Ureter (tissue), 1 donor: Measurements from ENCODE around the gene RDX. TPM values are rescaled to one million over a fixed set of nuclear protein-coding genes. Genes with fewer than 3 reads are reported as not detected.
"Not testable (repeated sequence)": the region's sequence is repeated elsewhere in the genome, so short reads cannot be mapped to it uniquely, and the experiment has no call there.

Experiments
- DNase-seq: peaks from one replicate; pipeline ENCODE4 v3.0.0-alpha.2; 2020; ENCODE audit warnings: low spot score
- total RNA-seq: library from RNA; stranded (reverse); gene quantifications from one replicate; pipeline ENCODE4 v1.2.4, GENCODE V29; 2023
- donor health status: DM: yes; HTN: yes; CAD: no.

RDX gene
- total RNA-seq, 1 donor from 2014 or later = 71.7 TPM

- no peak for DNase-seq
Measured at GRCh38 chr11:110305169-110306018, 9.0 kb upstream of the RDX start.

- DNase-seq = no peak
Measured at GRCh38 chr11:110303414-110303826, 7.0 kb upstream of the RDX start.

GRCh38 chr11:110301577-110301976 is 5.2 kb upstream of the RDX start:
- DNase-seq = no peak

- no peak for DNase-seq
Measured at GRCh38 chr11:110301032-110301431, 4.6 kb upstream of the RDX start.

- no peak for DNase-seq
Measured at GRCh38 chr11:110299006-110299785, 2.8 kb upstream of the RDX start.

DNA sequence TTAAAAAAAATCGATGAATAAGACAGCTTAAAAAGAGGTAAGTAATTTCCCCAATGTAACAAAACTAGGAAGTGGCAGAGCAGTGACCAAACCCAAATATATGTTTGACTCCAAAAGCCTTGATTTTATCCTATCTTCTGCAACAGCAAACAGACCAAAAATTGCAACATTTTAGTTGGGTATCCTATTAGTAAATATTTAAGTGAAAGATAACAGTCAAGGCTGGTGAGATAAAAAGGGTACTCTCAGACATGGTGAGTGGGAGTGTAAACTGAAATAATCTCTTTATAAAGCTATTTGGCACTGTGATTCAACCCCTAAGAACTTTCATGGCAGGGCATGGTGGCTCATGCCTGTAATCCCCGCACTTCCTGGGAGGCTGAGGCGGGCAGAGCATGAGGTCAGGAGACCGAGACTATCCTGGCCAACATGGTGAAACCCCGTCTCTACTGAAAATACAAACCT is 1.9 kb upstream of the RDX start:
- no peak for DNase-seq

- no peak for DNase-seq
Measured at GRCh38 chr11:110297726-110298300, 1.4 kb upstream of the RDX start.

DNA sequence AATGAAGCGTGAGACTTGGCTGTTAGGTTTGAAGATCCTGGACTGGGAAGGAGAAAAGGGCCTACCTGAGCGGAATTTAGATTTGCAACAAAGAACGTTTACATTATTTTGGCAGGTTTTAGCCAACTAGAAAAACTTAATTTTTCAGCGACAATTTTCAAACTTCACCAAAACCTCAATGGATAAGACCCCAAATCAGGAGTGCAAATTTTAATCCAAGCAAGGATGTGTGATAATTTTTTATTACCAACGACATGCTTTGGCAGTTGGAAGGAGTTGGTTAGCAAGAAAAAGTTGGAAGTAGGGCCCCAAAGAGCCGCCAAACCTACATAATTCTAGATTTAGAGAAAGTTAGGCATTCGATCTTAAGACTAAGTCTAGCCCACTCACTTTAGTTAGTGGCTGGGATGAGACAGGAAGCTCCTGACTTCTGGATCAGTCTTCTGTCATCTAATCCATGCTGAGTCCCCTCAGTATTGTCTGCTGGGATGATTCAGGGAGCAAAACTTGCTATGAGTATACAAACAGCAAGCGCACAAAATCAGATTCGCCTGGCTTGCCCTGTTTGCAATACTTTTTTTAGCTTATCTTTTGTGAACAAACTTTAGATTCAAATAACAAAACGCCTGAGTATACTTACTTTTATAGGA is 787 bp upstream of the RDX start:
- no peak for DNase-seq

DNA sequence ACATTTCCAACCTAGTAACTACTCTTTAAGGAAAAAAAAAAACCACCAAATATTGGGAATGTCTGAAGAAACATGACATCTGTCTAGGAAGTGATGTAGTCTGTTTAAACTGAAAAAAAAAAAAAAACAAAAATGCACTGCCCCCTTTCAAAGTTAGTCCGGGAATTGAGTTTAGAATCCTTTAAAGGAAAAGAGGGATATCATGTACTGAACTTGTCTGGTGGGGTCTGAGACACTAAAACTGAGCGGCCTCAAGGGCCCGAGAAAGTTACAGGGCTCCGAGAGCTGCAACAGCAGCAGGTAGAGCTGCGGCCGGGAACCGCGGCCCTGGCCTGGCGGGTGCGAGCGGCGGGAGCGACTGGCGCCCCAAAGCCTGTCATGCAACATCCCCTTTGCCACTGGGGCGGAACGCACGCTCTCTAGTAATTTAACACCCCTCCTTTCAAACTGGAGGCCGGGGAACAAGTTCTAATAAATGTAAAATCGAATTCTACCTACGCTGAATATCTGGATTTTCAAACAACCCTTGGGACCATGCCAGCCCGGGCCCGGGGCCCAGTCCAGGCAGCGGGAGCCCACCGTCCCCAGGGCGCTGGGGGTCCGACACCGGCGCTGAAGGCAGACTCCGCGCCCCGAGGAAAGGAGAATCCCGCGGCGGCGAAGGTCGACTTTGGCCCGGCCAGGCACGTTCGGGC is 736 bp downstream of the RDX start:
- DNase-seq = peak; percentile 54

- DNase-seq = no peak
Measured at GRCh38 chr11:110295086-110295485, 1.3 kb downstream of the RDX start.

DNA sequence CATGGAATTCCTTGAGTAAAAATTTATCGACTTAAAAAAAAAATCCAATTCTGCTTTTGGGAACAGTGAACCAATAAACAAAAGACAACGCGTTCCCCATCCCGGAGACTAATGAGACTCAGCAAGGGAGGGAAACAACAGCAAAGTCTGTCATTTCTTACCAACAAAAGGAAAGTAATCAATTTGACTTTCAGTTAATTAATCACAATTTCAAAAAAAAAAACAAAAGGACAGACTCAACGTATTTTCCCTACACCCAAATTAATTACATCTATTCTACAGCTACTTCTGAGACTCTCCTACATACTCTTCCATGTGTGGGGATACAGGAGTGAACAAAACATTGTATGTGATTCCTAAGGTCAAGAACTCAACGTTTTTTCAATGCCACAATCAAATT is 1.9 kb downstream of the RDX start:
- DNase-seq = no peak

GRCh38 chr11:110293389-110293788 is 3.0 kb downstream of the RDX start:
- DNase-seq = no peak

DNA sequence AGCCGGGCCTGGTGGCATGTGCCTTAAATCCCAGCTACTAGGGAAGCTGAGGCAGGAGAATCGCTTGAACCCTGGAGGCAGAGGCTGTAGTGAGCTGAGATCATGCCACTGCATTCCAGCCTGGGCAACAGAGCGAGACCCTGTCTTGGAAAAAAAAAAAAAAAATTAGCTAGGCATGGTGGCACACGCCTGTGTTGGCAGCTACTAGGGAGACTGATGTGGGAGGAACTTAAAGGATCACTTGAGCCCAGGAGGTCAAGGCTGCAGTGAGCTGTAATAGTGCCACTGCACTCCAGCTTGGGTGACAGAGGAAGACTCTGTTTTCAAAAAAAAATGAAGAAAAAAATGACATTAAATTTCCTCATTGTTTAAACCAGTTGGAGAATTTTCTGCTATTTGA is 4.3 kb downstream of the RDX start:
- DNase-seq = not testable (repeated sequence)

DNA sequence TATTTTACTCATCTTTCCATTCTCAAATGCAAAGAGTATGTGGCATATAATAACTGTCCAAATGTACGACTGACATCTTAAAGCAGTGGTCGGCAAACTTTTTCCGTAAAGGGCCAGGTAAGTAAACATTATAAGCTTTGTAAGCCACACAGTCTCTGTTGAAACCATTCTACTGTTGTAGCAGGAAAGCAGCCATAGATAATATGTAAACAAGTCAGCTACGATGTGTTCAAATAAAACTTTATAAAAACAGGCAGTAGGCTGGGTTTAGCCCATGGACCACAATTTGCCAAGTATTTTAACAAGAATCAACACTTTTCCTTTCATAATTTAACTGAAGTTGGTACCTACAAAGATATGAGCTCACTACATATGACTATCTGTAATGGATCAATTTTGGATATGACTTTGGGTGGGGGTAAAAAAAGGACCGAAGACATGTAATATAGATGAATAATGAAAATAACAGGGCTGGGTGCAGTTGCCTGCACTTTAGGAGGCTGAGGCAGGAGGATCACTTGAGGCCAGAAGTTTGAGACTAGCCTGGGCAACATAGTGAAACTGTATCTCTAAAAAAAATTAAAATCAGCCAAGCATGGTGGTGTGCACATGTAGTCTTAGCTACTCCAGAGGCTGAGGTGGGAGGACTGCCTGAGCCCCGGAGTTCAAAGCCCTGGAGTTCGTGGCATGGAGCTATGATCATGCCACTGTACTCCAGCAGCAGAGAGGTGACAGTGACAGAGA is 5.7 kb downstream of the RDX start:
- no peak for DNase-seq

DNA sequence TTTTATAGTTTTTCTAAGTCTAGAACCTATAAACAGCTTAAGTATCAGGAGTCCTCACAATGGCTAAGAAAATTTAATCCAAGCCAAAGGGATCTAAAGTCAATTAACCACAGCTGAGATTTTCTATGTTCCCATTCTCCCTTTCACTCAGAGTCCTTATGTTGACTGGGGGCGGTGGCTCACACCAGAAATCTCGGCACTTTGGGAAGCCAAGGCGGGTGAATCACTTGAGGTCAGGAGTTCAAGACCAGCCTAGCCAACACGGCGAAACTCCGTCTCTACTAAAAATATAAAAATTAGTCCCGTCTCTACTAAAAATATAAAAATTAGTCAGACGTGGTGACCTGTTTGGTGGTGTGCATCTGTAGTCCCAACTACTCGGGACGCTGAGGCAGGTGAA is 6.9 kb downstream of the RDX start:
- DNase-seq = no peak

- DNase-seq = no peak
Measured at GRCh38 chr11:110287537-110287936, 8.9 kb downstream of the RDX start.

DNA sequence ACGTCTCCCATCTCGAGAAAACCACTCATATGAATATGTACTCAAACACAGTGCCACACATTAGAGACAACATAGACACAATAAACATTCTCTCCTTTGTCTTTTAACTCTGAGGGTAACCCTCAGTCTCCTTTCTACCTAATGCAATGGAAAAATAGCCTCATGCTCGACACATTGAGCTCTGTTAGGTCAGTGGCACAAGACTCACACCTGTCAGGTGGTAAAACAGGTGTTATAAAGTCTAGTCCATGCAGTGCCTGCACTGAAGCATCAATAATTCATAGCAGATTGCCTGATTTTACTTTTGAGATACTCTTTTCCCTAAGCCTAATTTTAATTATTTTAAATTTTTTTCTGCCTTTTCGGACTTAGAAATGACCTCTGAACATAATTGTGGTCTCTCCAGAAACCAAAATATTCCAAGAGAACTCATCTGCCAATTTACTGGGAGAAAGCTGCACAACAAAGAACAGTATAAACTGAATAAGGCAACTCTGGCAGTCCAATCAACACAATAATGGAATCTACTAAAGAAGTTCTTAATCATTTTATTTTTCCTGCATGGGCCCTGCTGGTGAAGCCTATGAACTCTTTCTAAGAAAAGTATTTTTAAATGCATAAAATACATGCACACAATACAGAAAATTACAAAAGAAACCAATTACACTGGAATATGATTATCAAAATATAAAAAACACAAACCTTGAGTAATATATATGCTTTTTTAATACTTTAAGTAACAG is 9.9 kb downstream of the RDX start:
- DNase-seq = no peak

- no peak for DNase-seq
Measured at GRCh38 chr11:110283862-110284261, 12.6 kb downstream of the RDX start.

GRCh38 chr11:110280595-110280994 is 15.8 kb downstream of the RDX start:
- DNase-seq = not testable (repeated sequence)

GRCh38 chr11:110279881-110280280 is 16.5 kb downstream of the RDX start:
- no peak for DNase-seq
